AG04450 (cell line): ENCODE data around the gene BCDIN3D. TPM values are rescaled to one million over a fixed set of nuclear protein-coding genes. Genes with fewer than 3 reads are reported as not detected.
A peak's percentile ranks its signal among the peaks of the same experiment; 100 is the strongest.

Experiments used
- CTCF ChIA-PET: fragments of 300-600, 350-600 bp; formaldehyde crosslinking; extraction: SDS; loops from one replicate; lab custom pipeline; 2022; ENCODE audit warnings: antibody characterized with exemption, inconsistent platforms; lab: Charles Lee
- POLR2A ChIA-PET: fragments of 350-600 bp; formaldehyde crosslinking; extraction: SDS; loops from one replicate; lab custom pipeline; 2021; ENCODE audit warnings: antibody characterized with exemption, inconsistent platforms; lab: Yijun Ruan, JAX
- DNase-seq: peaks from one replicate; pipeline ENCODE4 v3.0.0-alpha.2; 2011; ENCODE audit warnings: low read depth, low spot score
- H3K27ac ChIP-seq: one replicate; pipeline ENCODE4 v1.5.1; 2012; ENCODE audit warnings: low read depth, low read length, control low read depth
- H3K27me3 ChIP-seq: one replicate; pipeline ENCODE4 v1.6.0; 2012; ENCODE audit warnings: low read length; ENCODE audit not compliant: control insufficient read depth, insufficient read depth
- H3K4me3 ChIP-seq: 2 replicates; pipeline ENCODE4 v1.5.1; 2011; ENCODE audit warnings: mild to moderate bottlenecking, low read depth, low read length, control low read depth
- H3K9me3 ChIP-seq: 2 replicates; pipeline ENCODE4 v1.5.1; 2012; ENCODE audit warnings: low read length; ENCODE audit not compliant: control insufficient read depth, insufficient read depth
- polyA plus RNA-seq: library from polyadenylated mRNA; depleted of rRNA; stranded (reverse); fragments of >200 nt; gene quantifications from 2 replicates; pipeline ENCODE4 v1.2.3, GENCODE V29; 2011
- TF ChIP-seq, protein P1 (sequence below): IDR thresholded peaks from 2 replicates; pipeline ENCODE4 v1.5.1; 2011; ENCODE audit warnings: low read depth, low read length, control low read depth, inconsistent platforms

Gene BCDIN3D
- polyA plus RNA-seq, 1 experiment, result 3.8 TPM

DNA sequence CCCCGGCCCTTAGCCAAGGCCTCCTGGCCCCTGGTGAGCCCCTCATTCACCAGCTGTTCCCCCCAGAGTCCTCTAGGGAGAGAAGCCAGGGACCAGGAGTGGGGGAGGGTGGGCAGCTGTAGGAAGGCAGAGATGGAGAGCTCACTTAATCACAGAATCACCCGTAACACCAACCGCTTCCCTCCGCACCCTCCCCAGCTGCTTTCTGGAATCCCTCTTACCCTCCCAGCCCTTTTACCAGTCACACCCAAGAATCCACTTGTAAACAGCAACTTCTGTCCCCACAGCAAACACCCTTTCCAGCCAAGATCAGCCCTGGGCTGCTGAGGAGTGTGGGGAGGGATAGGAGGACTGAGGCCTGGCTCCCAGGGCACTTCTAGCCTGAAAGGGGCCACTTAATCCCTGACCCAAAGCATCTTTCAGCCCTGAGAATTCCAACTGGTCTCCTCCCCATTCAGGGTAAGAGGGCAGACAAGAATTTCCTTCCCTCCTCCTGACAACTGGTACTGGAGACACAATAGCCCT is 33.5 kb downstream of the BCDIN3D start:
- H3K9me3 ChIP-seq, result no peaks in the 10 kb centered on the region; the same call in 1 of the 2 replicates
- ChIA-PET POLR2A (interaction anchor here (0.5 kb wide), 1 partner anchor 19 kb away, joined by 4 read pairs; the partner anchor contains the start of gene NCKAP5L), CTCF (no interaction called here)
- no peaks in the 10 kb centered on the region for H3K27me3 ChIP-seq
- no peak for DNase-seq
- TF ChIP-seq, protein P1, sequence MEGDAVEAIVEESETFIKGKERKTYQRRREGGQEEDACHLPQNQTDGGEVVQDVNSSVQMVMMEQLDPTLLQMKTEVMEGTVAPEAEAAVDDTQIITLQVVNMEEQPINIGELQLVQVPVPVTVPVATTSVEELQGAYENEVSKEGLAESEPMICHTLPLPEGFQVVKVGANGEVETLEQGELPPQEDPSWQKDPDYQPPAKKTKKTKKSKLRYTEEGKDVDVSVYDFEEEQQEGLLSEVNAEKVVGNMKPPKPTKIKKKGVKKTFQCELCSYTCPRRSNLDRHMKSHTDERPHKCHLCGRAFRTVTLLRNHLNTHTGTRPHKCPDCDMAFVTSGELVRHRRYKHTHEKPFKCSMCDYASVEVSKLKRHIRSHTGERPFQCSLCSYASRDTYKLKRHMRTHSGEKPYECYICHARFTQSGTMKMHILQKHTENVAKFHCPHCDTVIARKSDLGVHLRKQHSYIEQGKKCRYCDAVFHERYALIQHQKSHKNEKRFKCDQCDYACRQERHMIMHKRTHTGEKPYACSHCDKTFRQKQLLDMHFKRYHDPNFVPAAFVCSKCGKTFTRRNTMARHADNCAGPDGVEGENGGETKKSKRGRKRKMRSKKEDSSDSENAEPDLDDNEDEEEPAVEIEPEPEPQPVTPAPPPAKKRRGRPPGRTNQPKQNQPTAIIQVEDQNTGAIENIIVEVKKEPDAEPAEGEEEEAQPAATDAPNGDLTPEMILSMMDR, result no peak
- peak overlapping the region; percentile 21 for H3K27ac ChIP-seq
- H3K4me3 ChIP-seq, result no peak overlapping the region

DNA sequence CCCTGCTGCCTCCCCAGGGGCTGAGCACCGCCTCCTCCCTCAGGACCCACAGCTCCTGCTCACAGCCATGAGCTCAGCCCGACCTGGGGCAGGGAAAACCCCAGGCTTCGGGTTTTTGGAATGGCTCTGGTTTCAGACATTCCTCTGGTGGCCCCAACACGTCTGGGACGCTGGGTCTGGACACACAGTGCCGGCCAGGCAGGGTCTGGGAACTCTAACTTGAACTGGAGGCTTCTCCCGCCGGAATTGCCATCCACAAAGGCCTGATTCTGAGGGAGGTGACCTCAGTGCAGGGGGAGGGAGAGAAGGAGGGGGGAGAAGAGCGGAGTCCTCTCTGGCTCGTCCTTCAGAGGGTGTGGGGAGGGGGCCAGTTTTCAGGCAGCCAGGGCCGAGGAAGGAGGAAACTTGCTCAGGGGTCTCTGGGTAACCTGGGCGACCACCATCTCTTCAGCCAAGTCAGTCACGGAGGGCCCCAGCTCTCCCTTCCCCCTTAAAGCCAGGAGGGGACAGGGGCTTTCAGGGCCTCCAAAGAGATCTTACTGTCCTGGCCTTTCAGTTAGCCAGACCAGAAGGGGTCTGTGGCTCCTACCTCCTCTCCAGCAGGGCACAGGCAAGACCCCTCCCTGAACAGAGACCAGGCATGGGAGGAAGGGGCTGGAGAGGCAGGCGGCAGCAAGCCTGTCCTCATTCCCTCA is 34.1 kb downstream of the BCDIN3D start:
- ChIA-PET POLR2A (no interaction called here), CTCF (interaction anchor here (0.9 kb wide), 1 partner anchor 31 kb away, joined by 5 read pairs; no protein-coding TSS in a partner anchor)
- H3K4me3 ChIP-seq, result no peak overlapping the region
- TF ChIP-seq, protein P1, result no peak
- H3K9me3 ChIP-seq, result no peaks in the 10 kb centered on the region; the same call in 1 of the 2 replicates
- H3K27me3 ChIP-seq, result no peaks in the 10 kb centered on the region
- peak overlapping the region; percentile 11 for H3K27ac ChIP-seq
- no peak for DNase-seq

DNA sequence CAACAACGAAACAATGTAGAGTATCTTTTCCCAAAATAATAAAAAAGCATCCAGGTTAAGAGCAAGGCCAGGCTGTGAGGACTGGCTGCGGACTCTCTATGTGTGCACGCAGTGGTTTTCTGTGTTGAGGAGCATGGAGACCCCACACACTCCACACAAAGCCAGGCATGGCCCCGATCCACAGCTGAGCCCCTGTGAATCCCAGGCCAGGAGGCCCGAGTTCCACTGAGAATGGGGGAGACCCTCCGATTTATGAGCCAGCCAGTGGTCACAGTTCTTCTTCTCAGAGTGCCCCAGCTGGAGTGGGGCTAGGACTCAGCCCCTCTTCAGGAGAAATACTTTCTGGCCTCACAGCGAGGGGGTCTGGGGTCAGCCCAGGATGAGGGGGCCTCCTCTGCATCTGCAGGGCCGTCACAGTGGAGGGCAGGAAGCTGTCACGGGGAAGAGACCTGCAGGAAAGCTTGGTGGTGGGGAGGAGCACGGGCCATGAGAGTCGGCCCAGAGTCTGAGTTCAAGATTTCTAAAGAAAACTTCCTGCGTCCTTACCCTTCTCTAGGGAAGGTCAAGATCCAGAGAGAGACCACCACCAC is 34.8 kb downstream of the BCDIN3D start:
- DNase-seq, result no peak
- H3K4me3 ChIP-seq, result no peak overlapping the region
- POLR2A ChIA-PET, result no interaction called here
- CTCF ChIA-PET, result interaction anchor here (0.9 kb wide), 1 partner anchor 30 kb away, joined by 5 read pairs; no protein-coding TSS in a partner anchor
- no peak overlapping the region for H3K27ac ChIP-seq
- TF ChIP-seq, protein P1, result no peak
- no peaks in the 10 kb centered on the region; the same call in 1 of the 2 replicates for H3K9me3 ChIP-seq
- no peaks in the 10 kb centered on the region for H3K27me3 ChIP-seq

DNA sequence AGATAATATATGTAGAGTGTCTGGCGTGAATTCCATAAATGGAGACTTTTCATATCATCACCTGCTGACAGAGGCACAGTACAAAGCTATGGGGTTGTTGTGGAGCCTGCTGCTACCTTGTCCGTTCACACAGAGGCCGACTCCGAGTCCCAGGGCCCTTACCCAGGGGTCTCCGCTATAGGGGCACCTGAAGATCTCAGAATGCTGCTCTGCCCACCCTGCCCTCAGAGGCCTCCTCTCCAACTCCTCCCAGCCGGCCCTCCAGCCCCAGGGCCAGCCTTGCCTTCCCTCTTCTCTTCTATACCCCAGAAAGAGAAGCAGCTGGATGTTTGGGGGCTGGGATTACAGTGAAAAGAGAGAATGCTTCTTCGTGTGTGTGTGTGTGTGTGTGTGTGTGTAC is 36.0 kb downstream of the BCDIN3D start:
- Histone ChIP-seq H3K4me3 (no peak overlapping the region), H3K9me3 (no peaks in the 10 kb centered on the region; the same call in 1 of the 2 replicates), H3K27me3 (no peaks in the 10 kb centered on the region), H3K27ac (no peak overlapping the region)
- ChIA-PET POLR2A (no interaction called here), CTCF (no interaction called here)
- TF ChIP-seq, protein P1, result no peak
- DNase-seq, result no peak
